PC-3 (cell line): Measurements from ENCODE around the gene ATG4C. TPM values are rescaled to one million over a fixed set of nuclear protein-coding genes. Genes with fewer than 3 reads are reported as not detected.

Experiments
- ATAC-seq: fragments of 200-7000 bp; cut with Tn5 transposase; 2 replicates; pipeline ENCODE4 v1.9.1; 2020; ENCODE audit warnings: mild to moderate bottlenecking, moderate library complexity
- BruUV-seq: library from RNA; stranded (reverse); fragments of 400-500 nt; replicated peaks from 2 replicates; lab custom pipeline; 2021; lab: Mats Ljungman, UMichigan
- CTCF ChIA-PET: fragments of 300-600 bp; sonication (Branson Sonifier 250); formaldehyde crosslinking; loops from one replicate; lab custom pipeline; 2022; ENCODE audit warnings: antibody characterized with exemption; lab: Charles Lee
- POLR2A ChIA-PET: fragments of 300-600 bp; sonication (Branson Sonifier 250); formaldehyde crosslinking; loops from one replicate; lab custom pipeline; 2022; ENCODE audit warnings: antibody characterized with exemption; ENCODE audit not compliant: unreplicated experiment; lab: Charles Lee
- DNase-seq: peaks from one replicate; pipeline ENCODE4 v3.0.0-alpha.2; 2015
- H2AFZ ChIP-seq: fragments of 300-600 bp; sonication (generic); 2 replicates; pipeline ENCODE4 v1.6.0; 2016; ENCODE audit warnings: antibody characterized with exemption, low read length
- H3F3A ChIP-seq: fragments of 300-600 bp; sonication (generic); one replicate; pipeline ENCODE4 v1.6.0; 2017; ENCODE audit warnings: antibody characterized with exemption, low read length, control low read depth, mild to moderate bottlenecking; ENCODE audit not compliant: unreplicated experiment
- H3K27ac ChIP-seq: fragments of 300-600 bp; sonication (generic); 2 replicates; pipeline ENCODE4 v1.5.1; 2016; ENCODE audit warnings: mild to moderate bottlenecking, low read length
- H3K27me3 ChIP-seq: fragments of 300-600 bp; sonication (generic); 2 replicates; pipeline ENCODE4 v1.6.1; 2016; ENCODE audit warnings: low read length, mixed read lengths
- H3K36me3 ChIP-seq: fragments of 300-600 bp; sonication (generic); 2 replicates; pipeline ENCODE4 v1.6.1; 2016; ENCODE audit warnings: low read depth, mixed run types, low read length, mixed read lengths
- H3K4me1 ChIP-seq: fragments of 300-600 bp; sonication (generic); 2 replicates; pipeline ENCODE4 v1.5.1; 2016; ENCODE audit warnings: low read length; ENCODE audit not compliant: insufficient read depth
- H3K4me2 ChIP-seq: fragments of 300-600 bp; sonication (generic); 2 replicates; pipeline ENCODE4 v1.6.0; 2016; ENCODE audit warnings: low read length
- H3K4me3 ChIP-seq: fragments of 300-600 bp; sonication (generic); 2 replicates; pipeline ENCODE4 v1.5.1; 2016; ENCODE audit warnings: mild to moderate bottlenecking, low read length, mixed read lengths
- H3K79me2 ChIP-seq: fragments of 300-600 bp; sonication (generic); 2 replicates; pipeline ENCODE4 v1.6.1; 2017; ENCODE audit warnings: low read length, mixed read lengths
- H3K9ac ChIP-seq: fragments of 300-600 bp; sonication (generic); 2 replicates; pipeline ENCODE4 v1.6.0; 2016; ENCODE audit warnings: mild to moderate bottlenecking, low read length
- H3K9me2 ChIP-seq: fragments of 300-600 bp; sonication (generic); replicated peaks from 2 replicates; pipeline ENCODE4 v1.6.1; 2016; ENCODE audit warnings: mixed run types, low read length, mixed read lengths
- H3K9me3 ChIP-seq: fragments of 300-600 bp; sonication (generic); 2 replicates; pipeline ENCODE4 v1.6.1; 2016; ENCODE audit warnings: low read length, mixed read lengths
- H4K20me1 ChIP-seq: fragments of 300-600 bp; sonication (generic); 2 replicates; pipeline ENCODE4 v1.6.1; 2016; ENCODE audit warnings: low read length, mixed read lengths
- EZH2 ChIP-seq: fragments of 300-600 bp; sonication (generic); IDR thresholded peaks from one replicate; pipeline ENCODE4 v1.6.1; 2017; ENCODE audit warnings: antibody characterized with exemption, mild to moderate bottlenecking, low read length; ENCODE audit not compliant: unreplicated experiment
- EZH2phosphoT487 ChIP-seq: fragments of 300-600 bp; sonication (generic); IDR thresholded peaks from 2 replicates; pipeline ENCODE4 v1.6.1; 2018; ENCODE audit warnings: mild to moderate bottlenecking, antibody characterized with exemption, low read length, borderline replicate concordance
- intact Hi-C: fragments of 100-400 bp; cut with micrococcal nuclease; formaldehyde crosslinking; loops from 2 replicates; pipeline ENCODE4 v1.9.0; 2023
- total RNA-seq: library from RNA; depleted of rRNA; stranded (reverse); fragments of >200 nt; gene quantifications from 2 replicates; pipeline ENCODE4 v1.2.3, GENCODE V29; 2014
- TF ChIP-seq, protein P1 (sequence below): fragments of 300-600 bp; sonication (generic); conservative IDR thresholded peaks from 2 replicates; pipeline ENCODE4 v1.5.1; 2017; ENCODE audit warnings: antibody characterized with exemption, low read depth, mild to moderate bottlenecking, low read length

Gene ATG4C
- total RNA-seq, 1 experiment from 2014 or later: 8.8 TPM

DNA sequence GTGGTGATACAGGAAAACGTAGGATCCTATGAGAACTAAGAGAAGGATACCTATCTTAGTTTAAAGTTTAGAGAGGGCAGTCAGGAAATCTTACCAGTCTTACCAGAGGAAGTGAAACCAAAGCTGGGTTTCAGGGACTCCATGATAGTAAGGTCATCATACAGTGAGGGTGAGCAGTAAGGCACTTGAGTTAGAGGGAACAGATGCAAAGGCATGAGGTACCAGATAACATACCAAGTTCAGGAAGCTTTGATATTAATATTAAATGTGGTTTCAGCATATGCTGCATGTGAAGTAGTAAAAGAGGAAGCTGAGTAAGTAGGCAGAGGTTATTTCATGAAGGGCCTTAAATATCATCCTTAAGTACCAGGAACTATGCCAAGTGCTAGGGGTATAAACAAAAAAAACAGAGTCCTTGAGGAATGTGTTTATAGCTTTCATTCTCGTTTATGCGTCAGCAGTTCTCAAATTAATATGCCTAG is 16.9 kb downstream of the ATG4C start:
- ChIA-PET POLR2A (no interaction called here), CTCF (no interaction called here)
- BruUV-seq: no TSS peak
- H3K9ac ChIP-seq: no peak overlapping the region
- no peak for ATAC-seq
- H3K9me3 ChIP-seq: no peaks in the 10 kb centered on the region
- TF ChIP-seq, protein P1, sequence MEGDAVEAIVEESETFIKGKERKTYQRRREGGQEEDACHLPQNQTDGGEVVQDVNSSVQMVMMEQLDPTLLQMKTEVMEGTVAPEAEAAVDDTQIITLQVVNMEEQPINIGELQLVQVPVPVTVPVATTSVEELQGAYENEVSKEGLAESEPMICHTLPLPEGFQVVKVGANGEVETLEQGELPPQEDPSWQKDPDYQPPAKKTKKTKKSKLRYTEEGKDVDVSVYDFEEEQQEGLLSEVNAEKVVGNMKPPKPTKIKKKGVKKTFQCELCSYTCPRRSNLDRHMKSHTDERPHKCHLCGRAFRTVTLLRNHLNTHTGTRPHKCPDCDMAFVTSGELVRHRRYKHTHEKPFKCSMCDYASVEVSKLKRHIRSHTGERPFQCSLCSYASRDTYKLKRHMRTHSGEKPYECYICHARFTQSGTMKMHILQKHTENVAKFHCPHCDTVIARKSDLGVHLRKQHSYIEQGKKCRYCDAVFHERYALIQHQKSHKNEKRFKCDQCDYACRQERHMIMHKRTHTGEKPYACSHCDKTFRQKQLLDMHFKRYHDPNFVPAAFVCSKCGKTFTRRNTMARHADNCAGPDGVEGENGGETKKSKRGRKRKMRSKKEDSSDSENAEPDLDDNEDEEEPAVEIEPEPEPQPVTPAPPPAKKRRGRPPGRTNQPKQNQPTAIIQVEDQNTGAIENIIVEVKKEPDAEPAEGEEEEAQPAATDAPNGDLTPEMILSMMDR: no peak
- no peak for TF ChIP-seq EZH2phosphoT487
- no peak for TF ChIP-seq EZH2
- no peaks in the 10 kb centered on the region for H3K27me3 ChIP-seq
- H2AFZ ChIP-seq: no peak overlapping the region
- H3F3A ChIP-seq: no peaks in the 10 kb centered on the region
- intact Hi-C loops: no loop called here
- H4K20me1 ChIP-seq: no peaks in the 10 kb centered on the region
- DNase-seq: no peak
- no peak overlapping the region for H3K27ac ChIP-seq
- H3K36me3 ChIP-seq: no peaks in the 10 kb centered on the region
- no peaks in the 10 kb centered on the region for H3K79me2 ChIP-seq
- H3K9me2 ChIP-seq: no peaks in the 10 kb centered on the region
- H3K4me3 ChIP-seq: no peak overlapping the region
- no peak overlapping the region for H3K4me2 ChIP-seq
- H3K4me1 ChIP-seq: no peaks in the 10 kb centered on the region

DNA sequence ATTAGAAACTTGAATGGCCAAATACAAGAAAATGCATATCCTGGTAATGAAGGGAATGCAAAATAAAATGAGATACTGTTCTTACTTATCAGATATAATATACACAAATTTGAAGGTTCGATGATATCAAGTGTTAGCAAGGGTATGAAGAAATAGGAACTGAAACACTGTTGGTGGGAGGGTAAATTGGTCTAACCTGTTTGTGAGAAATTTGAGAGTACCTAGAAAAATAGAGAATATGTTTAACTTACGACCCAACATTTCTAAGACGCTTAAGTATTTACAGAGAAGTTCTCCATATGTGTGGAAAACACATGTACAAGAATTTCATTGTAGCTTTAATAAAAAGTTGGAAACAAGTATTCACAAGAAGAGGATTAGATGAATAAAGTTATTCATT is 25.9 kb downstream of the ATG4C start:
- Histone ChIP-seq H3K9me3 (no peaks in the 10 kb centered on the region), H3K4me1 (no peaks in the 10 kb centered on the region), H3K79me2 (no peaks in the 10 kb centered on the region), H2AFZ (no peak overlapping the region), H3K9ac (no peak overlapping the region), H4K20me1 (no peaks in the 10 kb centered on the region), H3K4me3 (no peak overlapping the region), H3K36me3 (no peaks in the 10 kb centered on the region), H3K27ac (no peak overlapping the region), H3F3A (no peaks in the 10 kb centered on the region), H3K9me2 (no peaks in the 10 kb centered on the region), H3K4me2 (no peak overlapping the region), H3K27me3 (no peaks in the 10 kb centered on the region)
- intact Hi-C loops: no loop called here
- ChIA-PET POLR2A (no interaction called here), CTCF (no interaction called here)
- DNase-seq (no peak), ATAC-seq (no peak)
- no TSS peak for BruUV-seq
- TF ChIP-seq EZH2phosphoT487: no peak
- TF ChIP-seq, protein P1: no peak
- no peak for TF ChIP-seq EZH2

DNA sequence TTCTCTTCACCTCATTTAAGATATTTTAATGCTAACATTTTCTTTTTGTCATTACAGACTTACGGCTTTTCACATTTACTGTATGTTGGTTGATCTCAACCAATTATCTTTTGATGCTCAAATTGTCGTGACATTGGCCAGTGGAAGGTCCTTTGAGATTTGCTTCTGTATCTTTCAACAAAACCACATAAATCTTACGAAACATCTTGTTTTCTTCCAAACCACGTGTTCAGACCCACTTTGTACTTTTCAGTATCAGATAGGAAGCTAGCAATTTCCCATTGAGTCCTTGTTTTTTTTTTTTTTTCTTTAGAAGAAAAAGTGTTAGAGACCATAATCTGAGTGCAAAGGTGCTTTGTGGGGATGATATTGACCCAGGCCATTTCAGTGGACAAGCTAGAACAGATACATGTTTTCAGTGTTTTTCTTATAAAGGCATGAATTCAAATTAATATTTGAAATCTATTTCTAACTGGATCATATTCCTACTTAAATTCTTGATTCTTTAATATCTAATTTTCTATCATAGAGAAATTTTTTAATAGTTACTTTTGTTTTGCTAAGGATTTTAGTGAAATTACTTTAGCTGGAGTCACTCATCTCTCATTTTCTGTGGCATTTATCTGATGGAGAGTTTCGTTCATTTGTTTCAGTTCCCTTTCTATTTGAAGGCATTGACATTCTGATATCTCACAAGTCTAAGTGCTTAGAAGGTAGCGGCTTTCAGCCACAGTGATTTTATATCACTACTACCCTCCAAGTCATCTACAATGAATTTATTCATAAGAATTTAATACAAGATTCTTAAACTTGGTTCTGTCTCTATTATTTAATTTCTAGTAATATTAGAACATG is 26.7 kb downstream of the ATG4C start:
- H3K36me3 ChIP-seq: no peaks in the 10 kb centered on the region
- CTCF ChIA-PET: no interaction called here
- no TSS peak for BruUV-seq

More for the DNA sequence above, 26.7 kb downstream of the ATG4C start:
- no peak overlapping the region for H3K4me2 ChIP-seq
- ATAC-seq (no peak), DNase-seq (no peak)
- no peaks in the 10 kb centered on the region for H3K4me1 ChIP-seq
- no peaks in the 10 kb centered on the region for H3K27me3 ChIP-seq
- no peak overlapping the region for H3K27ac ChIP-seq
- H3K9ac ChIP-seq: no peak overlapping the region
- TF ChIP-seq, protein P1: no peak
- no peak for TF ChIP-seq EZH2phosphoT487
- TF ChIP-seq EZH2: no peak
- H3K9me2 ChIP-seq: no peaks in the 10 kb centered on the region
- no peak overlapping the region for H3K4me3 ChIP-seq
- H4K20me1 ChIP-seq: no peaks in the 10 kb centered on the region
- no peaks in the 10 kb centered on the region for H3F3A ChIP-seq
- H2AFZ ChIP-seq: no peak overlapping the region
- no peaks in the 10 kb centered on the region for H3K9me3 ChIP-seq
- POLR2A ChIA-PET: no interaction called here
- H3K79me2 ChIP-seq: no peaks in the 10 kb centered on the region
- intact Hi-C loops: no loop called here
